ENCODE results near the gene BMPR1B.
"Not testable (repeated sequence)": the region's sequence is repeated elsewhere in the genome, so short reads cannot be mapped to it uniquely, and the experiment has no call there.

Gene BMPR1B

DNA sequence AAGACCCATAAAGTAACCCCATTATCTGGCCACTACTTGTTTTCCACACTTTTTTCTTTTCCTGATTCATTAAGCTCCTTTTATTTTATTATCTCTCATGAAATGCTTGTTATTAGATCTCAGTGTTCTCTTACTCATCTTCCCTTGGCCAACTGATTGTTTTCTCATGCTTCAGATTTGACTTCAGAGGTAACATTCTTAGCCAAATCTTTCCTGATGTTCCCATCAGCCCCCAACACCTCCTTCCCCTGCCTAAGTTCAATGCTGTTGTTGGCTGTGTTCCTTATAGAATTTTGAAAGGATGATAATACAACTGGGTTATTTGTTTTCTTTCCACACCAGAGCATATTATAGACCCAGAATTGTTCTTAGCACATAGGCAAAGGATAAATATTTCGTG is 75.6 kb downstream of the BMPR1B start:
- no peak for DNase-seq (ENCODE audit: low spot score)

DNA sequence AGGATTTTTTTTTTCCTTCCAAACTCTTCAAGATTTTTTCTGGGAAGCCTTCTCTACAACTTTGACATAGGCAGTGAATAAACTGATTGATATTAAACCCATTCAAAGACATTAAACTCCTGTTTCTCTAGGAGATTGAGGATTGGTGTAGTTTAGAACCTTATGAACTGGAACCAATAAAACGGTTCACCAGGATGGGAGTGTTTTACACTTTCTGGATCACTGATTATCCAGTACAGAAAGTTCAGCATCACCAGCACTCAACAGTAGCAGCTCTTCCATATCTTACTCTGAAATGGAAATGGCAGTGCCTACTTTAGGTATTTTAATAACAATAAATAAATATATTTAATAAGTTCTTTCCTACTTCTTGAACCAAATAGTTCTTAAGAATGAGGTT is 76.7 kb downstream of the BMPR1B start:
- DNase-seq (ENCODE audit: low spot score) = no peak

DNA sequence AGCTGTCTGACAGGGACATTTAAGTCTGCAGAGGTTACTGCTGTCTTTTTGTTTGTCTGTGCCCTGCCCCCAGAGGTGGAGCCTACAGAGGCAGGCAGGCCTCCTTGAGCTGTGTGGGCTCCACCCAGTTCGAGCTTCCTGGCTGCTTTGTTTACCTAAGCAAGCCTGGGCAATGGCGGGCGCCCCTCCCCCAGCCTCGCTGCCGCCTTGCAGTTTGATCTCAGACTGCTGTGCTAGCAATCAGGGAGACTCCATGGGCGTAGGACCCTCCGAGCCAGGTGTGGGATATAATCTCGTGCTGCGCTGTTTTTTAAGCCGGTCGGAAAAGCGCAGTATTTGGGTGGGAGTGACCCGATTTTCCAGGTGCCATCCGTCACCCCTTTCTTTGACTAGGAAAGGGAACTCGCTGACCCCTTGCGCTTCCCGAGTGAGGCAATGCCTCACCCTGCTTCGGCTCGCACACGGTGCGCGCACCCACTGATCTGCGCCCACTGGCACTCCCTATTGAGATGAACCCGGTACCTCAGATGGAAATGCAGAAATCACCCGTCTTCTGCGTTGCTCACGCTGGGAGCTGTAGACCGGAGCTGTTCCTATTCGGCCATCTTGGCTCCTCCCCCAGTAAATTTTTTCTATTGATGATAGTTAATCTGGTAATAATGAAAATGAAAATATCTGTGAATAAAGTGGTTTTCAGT is 83.6 kb downstream of the BMPR1B start:
- not testable (repeated sequence) for DNase-seq (ENCODE audit: low spot score)

DNA sequence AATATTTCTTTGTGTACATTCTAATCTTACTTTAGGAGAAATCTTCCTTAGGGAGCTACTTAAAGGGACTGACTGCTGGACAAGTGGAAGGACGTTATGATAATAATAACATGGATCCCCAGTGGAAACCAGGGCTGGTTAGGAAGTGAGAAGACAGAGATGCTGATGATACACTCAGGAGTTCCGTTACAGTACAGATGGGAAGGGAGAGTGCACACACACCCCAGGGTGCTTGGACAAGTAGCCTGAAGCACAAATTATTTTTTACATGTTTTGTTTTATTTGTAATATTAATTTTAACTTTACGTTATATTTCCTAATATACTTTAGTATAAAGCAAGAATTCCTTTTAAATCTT is 84.1 kb downstream of the BMPR1B start:
- no peak for DNase-seq (ENCODE audit: low spot score)

DNA sequence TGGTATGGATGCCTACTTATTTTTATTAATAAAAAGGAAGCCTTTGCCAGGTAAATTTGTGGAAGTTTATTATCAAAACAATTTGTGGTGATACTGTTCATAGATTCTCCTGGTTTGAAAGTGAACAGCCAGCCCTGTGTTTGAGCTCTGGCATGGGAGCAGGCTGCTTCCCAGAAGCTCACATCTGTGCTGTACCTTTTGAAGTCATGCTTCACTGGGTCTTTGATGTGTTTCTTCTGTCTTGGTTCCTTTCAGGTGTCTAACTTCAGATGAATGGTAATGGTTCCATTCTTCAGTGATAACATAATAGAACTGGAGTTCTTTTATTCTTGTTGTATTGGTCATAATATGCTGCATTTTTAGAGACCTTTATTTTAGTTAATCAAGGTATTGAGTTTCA is 85.5 kb downstream of the BMPR1B start:
- DNase-seq (ENCODE audit: low spot score) = no peak

DNA sequence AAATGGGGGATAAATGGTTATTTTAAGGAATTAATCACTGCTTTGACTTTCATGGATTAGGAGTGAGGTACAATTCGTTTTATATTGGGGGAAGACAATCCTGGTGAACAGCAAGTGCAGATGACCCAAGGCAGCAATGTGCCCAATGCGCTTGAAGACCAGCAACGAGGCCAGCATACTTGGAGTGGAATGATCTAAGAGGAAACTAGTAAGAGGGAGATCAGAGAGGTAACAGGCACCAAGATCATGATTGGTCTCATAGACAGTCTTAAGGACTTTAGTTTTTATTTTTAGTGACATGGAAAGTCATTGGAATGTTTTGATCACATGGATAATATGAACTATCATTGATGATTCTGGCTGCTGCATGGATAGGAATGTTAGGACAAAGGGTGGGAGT is 90.6 kb downstream of the BMPR1B start:
- no peak for DNase-seq (ENCODE audit: low spot score)

GRCh38 chr4:94849901-94850300 is 92.1 kb downstream of the BMPR1B start:
- DNase-seq (ENCODE audit: low spot score) = no peak

- no peak for DNase-seq (ENCODE audit: low spot score)
Observed at GRCh38 chr4:94852616-94853015, 94.9 kb downstream of the BMPR1B start.

DNA sequence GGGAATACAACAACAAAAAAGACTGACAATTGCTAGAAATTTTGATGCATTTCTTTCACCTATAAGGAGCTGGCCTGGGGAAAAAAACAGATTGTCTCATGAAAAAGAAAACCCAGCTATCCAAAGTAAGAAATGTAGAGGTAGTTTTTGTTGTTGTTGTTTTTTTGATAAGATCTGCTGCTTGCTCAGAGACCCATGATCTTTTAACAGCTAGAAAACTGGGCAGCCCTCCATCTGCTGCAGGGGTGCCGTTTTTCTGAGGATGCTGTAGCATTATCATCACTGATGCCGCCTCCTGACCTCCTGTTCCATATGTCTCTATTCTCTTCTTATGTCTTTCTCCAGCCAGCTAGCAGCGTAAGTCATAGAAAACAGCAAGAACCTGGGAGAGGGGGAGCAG is 98.3 kb downstream of the BMPR1B start:
- DNase-seq (ENCODE audit: low spot score) = no peak

DNA sequence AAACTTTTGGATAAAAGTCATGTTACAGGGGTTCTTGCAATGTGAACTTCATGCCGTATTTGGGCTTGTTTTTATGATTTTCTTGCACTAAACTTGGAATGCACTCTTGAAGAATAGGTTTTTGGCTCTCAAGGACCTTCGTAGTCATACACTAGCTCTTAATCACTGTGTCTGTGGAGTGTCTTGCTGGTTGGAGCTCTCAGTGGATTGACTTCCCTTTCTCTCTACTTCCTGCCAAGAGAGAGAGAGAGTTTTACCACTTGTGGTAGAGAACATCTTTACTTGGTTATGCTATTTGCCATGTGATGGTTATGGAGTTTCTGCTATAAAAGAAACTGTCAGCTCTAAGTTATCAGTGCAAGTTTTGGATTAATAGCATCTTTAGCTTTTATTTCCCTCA is 112.4 kb downstream of the BMPR1B start:
- peak; percentile 7 for DNase-seq (ENCODE audit: low spot score)

DNA sequence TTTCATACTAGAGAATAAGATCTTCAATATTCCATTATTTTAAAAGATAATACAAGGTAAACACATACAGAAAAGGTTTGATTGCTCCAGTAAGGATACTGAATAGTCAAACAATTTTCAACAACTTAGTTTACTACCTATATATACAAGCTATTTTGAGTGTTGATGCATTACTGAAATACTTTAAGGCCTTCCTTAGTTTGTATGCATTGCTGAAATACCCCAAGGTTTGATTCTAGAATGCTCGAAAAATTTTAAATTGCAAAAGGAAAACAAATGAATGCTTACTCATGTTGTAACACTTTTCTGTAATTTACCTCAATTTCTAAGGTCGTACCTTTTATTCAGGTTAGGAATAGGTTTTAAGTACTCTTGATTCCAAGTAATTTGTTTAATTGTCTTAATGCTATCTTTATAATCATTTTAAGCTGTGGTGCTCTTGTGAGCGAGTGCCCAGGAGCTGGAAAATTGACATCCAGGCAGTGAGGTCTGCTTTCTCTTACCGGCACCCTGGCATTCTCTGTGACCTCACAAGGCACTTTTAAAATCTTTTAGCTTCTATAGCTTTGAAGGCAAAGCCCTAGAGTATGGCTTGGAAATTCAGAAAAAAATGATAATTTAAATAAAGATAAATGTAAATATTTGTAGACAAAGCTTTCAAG is 114.0 kb downstream of the BMPR1B start:
- DNase-seq (ENCODE audit: low spot score) = no peak

DNA sequence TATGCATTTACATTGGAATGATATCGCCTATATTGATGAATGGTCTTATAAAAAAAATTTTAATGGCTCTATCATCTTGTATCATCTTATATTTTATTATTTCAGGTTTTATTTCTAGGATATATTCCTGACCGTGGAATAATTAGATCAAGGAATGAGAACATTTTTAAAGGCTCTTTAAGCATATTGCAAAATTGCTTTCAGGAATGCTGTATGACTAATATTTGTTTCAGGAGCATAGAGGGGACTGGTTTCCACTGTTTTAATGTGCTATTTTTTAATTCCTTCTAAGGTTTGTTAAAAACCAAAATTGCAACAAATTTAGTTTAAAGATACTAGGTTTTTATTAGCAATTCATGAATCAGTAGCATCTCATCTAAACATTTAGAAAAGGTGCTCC is 120.2 kb downstream of the BMPR1B start:
- peak; percentile 35 for DNase-seq (ENCODE audit: low spot score)

- peak; percentile 2 for DNase-seq (ENCODE audit: low spot score)
Observed at GRCh38 chr4:94880956-94881355, 123.2 kb downstream of the BMPR1B start.

GRCh38 chr4:94882756-94883155 is 125.0 kb downstream of the BMPR1B start:
- no peak for DNase-seq (ENCODE audit: low spot score)

DNA sequence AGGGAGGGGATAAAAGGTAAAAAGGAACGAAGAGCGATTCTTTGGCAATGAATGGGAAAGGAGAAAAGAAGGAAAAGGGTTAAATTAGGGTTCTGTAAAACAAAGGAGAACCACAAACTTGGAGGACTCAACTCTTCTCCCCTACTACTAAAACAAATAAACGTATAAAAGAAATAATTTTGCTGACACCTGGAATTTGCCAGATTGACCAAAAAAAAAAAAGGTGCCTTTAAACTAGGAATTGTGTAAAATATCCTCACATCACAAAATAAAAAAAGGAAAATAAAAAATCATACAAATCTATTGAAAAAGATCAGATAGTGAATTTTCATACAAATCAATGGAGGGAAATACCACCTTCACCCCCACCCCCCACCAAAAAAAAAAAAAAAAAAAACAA is 129.3 kb downstream of the BMPR1B start:
- DNase-seq (ENCODE audit: low spot score) = no peak

DNA sequence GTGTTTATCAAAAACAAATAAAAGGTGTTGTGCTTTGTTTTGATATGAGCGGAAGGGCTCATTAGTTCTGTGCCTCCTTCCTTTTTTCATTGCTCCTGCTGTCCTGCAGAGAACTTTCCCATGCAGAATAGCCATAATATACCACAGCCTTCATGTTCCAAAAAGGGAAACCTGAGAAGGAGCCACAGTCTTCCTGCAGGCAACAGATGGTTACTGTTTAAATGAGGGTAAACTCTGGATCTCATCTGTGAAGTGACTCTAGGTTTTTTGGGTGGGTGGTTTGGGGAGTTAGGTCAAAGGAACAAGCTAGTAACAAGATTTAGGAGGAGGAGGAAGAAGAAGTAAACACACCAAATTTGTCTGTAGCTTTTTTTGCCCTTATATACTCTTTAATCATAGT is 131.8 kb downstream of the BMPR1B start:
- no peak for DNase-seq (ENCODE audit: low spot score)

- peak; percentile 4 for DNase-seq (ENCODE audit: low spot score)
Observed at GRCh38 chr4:94889946-94890345, 132.2 kb downstream of the BMPR1B start.

DNA sequence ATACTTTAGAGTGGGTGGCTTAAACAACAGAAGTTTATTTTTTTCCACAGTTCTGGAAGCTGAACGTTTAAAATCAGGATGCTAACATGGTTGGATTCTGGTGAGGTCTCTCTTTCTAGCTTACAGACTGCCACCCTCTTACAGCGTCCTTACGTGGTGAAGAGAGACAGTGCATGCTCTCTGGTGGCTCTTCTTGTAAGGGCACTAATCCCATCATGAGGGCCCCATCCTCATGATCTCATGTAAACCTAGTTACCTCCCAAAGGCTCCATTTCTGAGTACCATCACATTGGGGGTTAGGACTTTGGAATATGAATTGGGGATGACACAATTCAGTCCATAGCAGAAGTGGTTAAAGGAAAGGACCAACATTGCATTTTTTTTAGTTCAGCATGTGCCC is 132.8 kb downstream of the BMPR1B start:
- no peak for DNase-seq (ENCODE audit: low spot score)

DNA sequence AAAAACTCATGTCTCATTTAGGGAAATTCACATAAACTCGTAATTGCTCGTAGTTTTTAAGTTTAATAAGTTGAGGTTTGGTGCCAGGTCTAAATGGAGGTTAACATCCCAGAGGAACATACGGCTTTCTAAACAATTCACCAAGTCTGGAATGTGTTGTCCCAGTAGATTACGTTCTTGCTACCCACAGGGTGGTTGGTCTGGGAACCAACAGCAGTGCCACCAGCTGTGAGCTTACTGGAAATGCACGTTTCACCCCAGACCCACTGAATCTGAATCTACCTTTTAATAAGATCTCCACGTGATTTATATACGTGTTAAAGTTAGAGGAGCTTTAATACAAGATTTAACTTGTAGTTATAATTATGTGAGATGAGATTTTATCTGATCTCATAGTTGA is 134.3 kb downstream of the BMPR1B start:
- DNase-seq (ENCODE audit: low spot score) = no peak

DNA sequence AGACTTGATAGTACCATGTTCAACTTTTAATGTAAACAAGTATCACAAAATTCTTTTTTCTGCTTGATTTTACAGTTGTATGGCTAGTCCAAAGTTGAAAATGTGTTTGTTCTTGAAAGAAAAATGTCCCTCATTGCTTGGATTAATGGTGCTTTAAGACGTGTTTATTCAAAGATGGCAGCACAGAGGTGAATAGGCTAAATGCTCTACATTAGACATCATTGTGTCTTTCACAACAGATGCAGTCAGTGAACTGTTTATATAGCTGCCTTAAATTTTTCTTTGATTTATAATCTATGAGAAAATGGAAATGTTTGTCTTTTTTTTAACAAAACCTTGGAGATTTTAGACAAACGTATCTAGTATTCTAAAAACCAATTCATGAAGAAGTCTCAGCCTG is 137.3 kb downstream of the BMPR1B start:
- no peak for DNase-seq (ENCODE audit: low spot score)

GRCh38 chr4:94897023-94897422 is 139.3 kb downstream of the BMPR1B start:
- DNase-seq (ENCODE audit: low spot score) = no peak

DNA sequence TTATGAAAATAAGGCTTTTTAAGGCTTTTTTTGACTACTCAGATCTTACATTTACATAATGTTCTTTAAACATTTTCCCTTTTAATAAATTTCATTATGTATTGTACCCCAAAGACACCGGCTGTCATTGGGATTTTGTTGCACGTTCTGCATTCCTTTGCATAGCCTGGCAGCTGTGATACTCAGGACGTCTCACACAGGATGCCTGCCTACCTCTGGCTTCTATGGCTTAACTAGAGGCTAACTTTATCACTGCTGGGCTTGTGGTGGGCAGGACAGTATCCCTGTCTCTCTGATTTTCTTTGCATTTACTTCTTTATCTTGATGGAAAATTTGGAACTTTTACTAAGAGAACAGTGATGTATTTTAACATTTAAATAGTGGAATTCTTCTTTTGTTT is 147.8 kb downstream of the BMPR1B start:
- no peak for DNase-seq (ENCODE audit: low spot score)

- no peak for DNase-seq (ENCODE audit: low spot score)
Observed at GRCh38 chr4:94909645-94910044, 151.9 kb downstream of the BMPR1B start.

DNA sequence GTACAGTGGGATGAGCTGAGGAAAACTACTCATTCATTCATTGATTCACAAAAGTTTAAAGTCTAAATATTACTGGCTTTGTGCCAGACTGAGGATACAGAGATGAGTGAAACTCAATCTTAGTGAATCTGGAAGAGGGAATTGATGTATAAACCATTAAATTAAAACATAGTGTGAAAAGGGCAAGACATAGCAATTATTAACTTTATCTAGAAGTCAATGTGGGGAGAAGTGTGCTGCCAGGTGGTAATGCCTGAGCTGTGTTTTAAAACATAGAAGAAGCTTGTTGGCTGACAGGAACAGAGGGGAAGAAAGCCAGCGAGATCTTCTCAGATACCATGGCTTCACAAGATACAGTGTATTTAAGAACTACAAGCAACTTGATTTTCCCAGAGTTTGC is 153.4 kb downstream of the BMPR1B start:
- no peak for DNase-seq (ENCODE audit: low spot score)
